Activated CD8-positive, alpha-beta memory T cell treated with anti-CD3 and anti-CD28 coated beads, Interleukin-2, amount 50 U/mL, for 24 hours (primary cell): ENCODE data around the gene OR4S1.
A peak's percentile ranks its signal among the peaks of the same experiment; 100 is the strongest.
"Not testable (repeated sequence)": the region's sequence is repeated elsewhere in the genome, so short reads cannot be mapped to it uniquely, and the experiment has no call there.

Experiments used
- DNase-seq: peaks from one replicate; pipeline ENCODE4 v3.0.0-alpha.2; 2020; ENCODE audit errors: extremely low read depth

OR4S1 gene, protein sequence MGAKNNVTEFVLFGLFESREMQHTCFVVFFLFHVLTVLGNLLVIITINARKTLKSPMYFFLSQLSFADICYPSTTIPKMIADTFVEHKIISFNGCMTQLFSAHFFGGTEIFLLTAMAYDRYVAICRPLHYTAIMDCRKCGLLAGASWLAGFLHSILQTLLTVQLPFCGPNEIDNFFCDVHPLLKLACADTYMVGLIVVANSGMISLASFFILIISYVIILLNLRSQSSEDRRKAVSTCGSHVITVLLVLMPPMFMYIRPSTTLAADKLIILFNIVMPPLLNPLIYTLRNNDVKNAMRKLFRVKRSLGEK

DNA sequence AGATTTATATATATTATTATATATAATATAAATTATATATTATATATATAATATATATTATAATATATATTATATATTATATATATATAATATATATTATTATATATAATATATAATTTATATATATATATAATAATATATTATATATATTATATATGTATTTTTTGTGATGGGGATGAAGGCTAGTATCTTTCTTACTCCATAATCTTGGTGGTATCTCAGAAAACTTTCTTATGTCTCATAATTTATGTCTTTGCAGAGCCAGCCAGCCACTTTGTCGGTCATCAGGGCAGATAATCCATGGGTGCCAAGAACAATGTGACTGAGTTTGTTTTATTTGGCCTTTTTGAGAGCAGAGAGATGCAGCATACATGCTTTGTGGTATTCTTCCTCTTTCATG, at the start of gene OR4S1:
OR4S1 (plus strand) TSS at position 301 of the 400 bp plus-strand sequence; CDS start at position 301, 0 bp downstream.
- DNase-seq: no peak

DNA sequence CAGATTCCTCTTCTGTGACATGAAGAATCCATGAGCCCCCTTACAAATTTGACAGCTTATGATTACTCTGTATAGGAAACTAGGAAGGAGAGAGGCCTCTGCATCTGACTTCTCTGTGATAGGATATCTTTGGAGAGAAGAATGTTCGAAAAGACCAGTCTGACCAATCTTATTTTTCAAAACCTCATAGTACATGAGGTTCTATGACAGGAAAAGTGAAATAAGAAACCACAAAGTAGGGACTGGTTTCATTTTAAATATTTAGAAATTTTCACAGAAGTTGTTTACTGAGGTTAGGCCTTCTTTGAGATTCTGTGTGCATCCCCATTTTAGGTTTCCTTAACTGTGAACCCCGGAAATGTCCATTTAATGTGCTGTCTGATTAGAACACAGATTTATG, 44.4 kb upstream of the OR4S1 start:
- no peak for DNase-seq

DNA sequence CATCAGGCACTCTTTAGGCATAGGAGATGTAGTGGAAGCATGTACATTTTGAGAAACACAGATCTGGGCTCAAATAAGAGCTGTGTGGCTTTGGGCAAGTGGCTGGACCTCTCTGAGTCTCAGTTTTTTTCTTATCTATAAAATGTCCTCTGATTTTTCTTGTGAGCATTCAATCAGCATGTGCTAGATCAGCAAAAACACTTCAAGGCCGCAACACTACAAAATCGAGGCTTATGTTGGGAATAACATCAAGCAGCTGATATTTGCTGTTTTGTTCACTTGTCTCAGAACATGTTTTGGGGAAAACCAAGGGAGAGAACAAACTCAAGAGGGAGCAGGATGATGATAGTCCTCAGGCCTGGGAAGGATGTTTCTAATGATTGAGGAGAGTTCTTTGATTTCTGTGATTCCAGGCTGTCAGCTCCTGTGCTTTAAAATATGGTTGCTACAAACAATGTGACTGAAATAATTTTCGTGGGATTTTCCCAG, 42.6 kb upstream of the OR4S1 start, which contains the start of gene OR4X1:
OR4X1 (plus strand) TSS at position 439 of the 489 bp plus-strand sequence; CDS start at position 439, 0 bp downstream.
- DNase-seq: no peak

DNA sequence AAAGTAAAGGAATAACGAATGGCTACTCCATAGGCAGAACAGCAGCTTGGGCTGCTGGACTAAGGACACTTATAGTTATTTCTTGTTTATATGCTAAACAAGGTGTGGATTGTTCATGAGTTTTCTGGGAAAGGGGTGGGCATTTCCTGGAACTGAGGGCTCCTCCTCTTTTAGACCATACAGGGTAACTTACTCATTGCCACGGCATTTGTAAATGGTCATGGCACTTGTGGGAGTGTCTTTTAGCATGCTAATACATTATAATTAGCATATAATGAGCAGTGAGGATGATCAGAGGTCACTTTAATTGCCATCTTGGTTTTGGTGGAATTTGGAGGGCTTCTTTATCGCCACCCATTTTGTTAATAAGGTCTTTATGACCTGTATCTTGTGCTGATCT, 35.4 kb upstream of the OR4S1 start:
- DNase-seq: no peak

DNA sequence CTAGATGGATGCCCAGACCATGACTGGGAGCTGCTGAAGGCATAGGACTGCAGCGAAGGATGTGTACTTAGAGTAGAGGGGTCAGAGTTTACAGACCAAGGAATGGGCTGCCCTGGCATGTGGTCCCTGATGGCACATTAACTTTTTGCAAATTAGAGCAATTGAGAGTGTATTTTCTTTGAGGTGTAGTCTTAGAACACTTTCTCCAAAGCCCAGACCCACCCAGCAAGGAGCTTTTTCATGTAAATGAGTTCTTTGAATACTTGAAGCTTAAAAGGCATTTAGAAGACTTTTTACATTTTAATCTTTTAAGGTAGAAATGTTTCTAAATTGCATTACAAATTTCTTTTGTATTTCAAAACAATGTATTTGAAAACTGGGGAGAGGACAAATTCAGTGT, 33.4 kb upstream of the OR4S1 start:
- no peak for DNase-seq

DNA sequence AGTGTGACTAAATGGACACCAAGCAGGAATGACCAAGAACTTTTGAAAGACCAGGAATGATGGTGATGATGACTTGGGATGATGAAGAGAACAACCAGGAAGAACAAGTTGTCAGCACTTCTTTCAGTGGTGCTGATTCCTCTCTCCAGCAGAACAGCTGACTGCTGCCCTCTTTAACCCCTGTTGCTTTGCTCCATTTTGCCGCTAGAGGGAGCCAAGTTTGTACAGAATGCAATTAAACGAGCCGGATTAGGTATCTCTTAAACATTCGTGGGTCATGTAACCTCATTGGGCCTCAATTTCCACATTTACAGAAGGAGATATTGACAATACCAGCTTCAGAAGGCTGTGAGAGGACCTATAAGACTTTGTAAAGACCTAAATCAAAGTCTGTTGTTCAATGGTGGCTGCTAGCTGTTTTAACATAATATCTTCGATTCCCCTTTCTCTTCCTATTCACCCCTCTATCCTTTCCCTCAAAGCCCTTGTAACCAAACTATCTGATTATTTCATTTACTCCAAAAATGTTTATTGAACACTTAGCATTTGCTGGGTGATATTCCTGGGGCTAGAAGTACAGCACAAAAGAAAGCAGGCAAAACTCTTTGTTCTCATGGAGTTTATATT, 1.9 kb downstream of the OR4S1 start:
- peak; percentile 53 for DNase-seq

DNA sequence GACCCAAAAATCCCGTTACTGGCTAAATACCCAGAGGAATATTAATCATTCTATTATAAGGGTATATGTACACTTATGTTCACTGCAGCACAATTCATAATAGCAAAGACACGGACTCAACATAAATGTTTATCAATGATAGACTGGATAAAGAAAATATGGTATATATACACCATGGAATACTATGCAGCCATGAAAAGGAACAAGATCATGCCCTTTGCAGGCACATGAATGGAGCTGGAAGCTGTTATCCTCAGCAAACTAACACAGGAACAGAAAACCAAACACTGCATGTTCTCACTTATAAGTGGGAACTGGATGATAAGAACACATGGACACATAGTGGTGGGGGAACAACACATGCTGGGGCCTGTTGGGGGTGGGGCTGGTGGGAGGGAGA, 7.6 kb downstream of the OR4S1 start:
- DNase-seq: not testable (repeated sequence)

DNA sequence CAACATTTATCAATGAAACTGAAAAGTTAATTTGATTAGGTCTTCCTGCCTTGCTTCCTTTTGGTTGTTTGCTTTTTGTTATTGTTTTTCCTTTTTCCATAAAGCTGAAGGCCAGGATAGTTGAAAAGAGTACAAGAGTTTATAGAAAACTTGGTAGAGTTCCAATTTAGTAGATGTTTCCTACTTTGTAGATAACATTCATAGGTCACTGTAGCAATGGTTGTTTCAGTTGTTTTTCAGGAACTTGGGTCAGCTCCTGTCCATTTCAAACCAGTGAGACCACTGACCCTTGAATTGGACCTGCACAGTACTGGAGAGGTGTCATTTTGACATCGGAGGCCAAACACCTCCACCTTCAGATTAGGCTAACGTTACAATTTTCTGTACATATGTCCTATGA, 13.8 kb downstream of the OR4S1 start:
- not testable (repeated sequence) for DNase-seq

DNA sequence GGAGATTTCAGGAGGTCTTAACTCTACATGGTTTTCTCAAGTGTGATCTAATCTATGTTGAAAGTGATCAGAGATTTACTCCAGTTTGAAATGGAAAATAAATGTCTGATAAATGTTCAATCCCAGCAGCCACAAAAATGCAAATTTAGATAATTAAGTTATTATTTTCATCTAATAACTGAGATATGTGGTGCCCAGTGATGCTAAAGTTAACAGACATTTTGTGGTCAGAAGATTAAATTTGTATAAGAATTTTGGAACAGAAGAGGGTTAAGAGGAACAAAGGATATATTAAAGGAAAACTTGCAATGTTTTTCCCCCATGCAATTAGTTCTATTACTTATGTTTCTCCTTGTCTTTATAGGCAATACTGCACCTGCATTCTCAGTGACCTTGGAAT, 18.6 kb downstream of the OR4S1 start, which contains the start of gene OR4C3:
OR4C3 (plus strand) TSS at position 301 of the 400 bp plus-strand sequence. CDS start 102 bp downstream, outside the sequence.
- not testable (repeated sequence) for DNase-seq

DNA sequence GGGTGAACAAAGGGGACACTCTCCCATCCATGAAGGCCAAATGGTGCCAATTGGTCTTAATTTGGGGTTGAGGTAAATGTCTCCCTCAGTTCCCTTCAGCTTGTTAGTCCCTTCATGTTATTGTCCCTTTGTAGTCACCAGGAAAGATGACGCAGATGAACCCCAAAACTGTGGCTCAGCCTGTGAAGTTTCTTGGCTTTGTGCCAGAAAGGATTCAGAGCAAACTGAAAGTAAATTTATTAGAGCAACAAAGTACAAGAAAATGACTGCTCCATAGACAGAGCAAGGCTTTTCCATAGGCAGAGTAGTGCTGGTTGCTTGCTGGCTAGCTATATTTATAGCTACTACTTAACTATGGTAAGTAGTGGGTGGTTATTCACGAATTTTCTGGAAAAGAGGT, 35.4 kb downstream of the OR4S1 start:
- DNase-seq: no peak

DNA sequence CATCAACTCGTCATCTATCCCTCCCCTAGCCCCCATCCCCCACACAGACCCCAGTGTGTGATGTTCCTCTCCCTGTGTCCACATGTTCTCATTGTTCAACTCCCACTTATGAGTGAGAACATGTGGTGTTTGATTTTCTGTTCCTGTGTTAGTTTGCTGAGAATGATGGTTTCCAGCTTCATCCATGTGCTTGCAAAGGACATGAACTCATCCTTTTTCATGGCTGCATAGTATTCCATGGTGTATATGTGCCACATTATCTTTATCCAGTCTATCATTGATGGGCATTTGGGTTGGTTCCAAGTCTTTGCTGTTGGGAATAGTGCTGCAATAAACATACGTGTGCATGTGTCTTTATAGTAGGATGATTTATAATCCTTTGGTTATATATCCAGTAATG, 36.5 kb downstream of the OR4S1 start:
- DNase-seq: not testable (repeated sequence)

DNA sequence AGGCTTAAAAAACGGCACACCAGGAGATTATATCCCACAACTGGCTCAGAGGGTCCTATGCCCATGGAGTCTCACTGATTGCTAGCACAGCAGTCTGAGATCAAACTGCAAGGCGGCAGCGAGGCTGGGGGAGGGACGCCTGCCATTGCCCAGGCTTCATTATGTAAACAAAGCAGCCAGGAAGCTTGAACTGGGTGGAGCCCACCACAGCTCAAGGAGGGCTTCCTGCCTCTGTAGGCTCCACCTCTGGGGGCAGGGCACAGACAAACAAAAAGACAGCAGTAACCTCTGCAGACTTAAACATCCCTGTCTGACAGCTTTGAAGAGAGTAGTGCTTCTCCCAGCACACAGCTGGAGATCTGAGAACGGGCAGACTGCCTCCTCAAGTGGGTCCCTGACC, 40.3 kb downstream of the OR4S1 start:
- DNase-seq: not testable (repeated sequence)

DNA sequence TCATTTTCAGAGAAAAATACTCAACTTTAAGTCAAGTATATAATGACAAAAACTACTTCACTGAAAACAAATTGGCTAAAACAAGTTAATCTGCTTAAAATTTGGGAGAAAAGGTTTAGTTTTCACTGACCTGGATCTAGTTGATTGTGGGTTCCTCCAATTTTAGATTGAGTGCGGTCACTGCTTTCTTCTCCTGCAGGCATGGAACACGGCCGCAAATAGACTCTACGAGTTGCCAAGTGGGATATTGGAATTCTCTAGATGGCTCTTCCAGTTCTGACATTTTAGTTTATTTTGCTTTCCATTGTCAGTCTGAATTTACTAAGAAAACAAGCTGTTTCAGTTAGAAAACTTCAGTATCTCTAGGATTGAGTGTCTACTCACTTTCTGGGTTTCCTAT, 48.0 kb downstream of the OR4S1 start:
- no peak for DNase-seq

DNA sequence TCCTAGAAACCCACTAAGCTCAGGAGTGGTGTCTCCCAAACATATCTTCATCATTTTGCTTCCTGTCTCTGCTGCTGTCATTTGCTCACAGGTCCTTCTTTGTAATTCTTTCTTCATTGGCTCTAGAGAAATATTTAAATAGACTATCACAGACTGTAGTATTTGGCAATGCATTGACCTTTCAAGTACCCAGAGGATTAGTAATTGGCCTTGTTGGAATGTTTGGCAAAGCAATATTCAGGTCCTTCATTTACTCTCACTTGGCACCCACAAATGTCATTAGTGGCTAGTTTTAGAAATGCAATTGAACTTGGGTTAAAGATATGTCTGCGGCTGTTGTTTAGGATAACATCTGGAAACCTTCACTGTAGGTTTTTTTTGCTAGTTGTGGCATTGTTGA, 48.7 kb downstream of the OR4S1 start:
- DNase-seq: no peak
